Fibroblast of lung (primary cell): ENCODE measurements around the gene MPPE1. TPM values are rescaled to one million over a fixed set of nuclear protein-coding genes. Genes with fewer than 3 reads are reported as not detected.
"Not testable (repeated sequence)": the region's sequence is repeated elsewhere in the genome, so short reads cannot be mapped to it uniquely, and the experiment has no call there.

Experiments used
- DNase-seq, 2 donors: peaks; one replicate each; pipeline versions ENCODE4 v3.0.0 to v3.0.0-alpha.2; 2010; ENCODE audit warnings: low read depth in 2 of 2
- H2AFZ ChIP-seq: 2 replicates; pipeline ENCODE4 v1.5.1; 2012; ENCODE audit warnings: low read length, control low read depth, inconsistent platforms
- H3K27ac ChIP-seq: 2 replicates; pipeline ENCODE4 v1.5.1; 2011; ENCODE audit warnings: low read length, control low read depth; ENCODE audit not compliant: insufficient read depth
- H3K27me3 ChIP-seq: 2 replicates; pipeline ENCODE4 v1.5.1; 2011; ENCODE audit warnings: mild to moderate bottlenecking, low read length; ENCODE audit not compliant: control insufficient read depth, insufficient read depth
- H3K36me3 ChIP-seq: 2 replicates; pipeline ENCODE4 v1.5.1; 2011; ENCODE audit warnings: low read length; ENCODE audit not compliant: control insufficient read depth, insufficient read depth
- H3K4me1 ChIP-seq: 2 replicates; pipeline ENCODE4 v1.5.1; 2011; ENCODE audit warnings: low read length; ENCODE audit not compliant: control insufficient read depth, insufficient read depth; ENCODE audit errors: extremely low read depth
- H3K4me2 ChIP-seq: 2 replicates; pipeline ENCODE4 v1.5.1; 2011; ENCODE audit warnings: low read length, control low read depth; ENCODE audit not compliant: insufficient read depth; ENCODE audit errors: extremely low read depth
- H3K4me3 ChIP-seq, 4 experiments: fragments of 200-600 bp in 1 of 4; sonication (generic) in 1 of 4; replicated peaks in 1 of 4; 2 replicates each; pipeline ENCODE4 v1.5.1; 2011 to 2016; ENCODE audit warnings: low read length in 4 of 4, low read depth in 3 of 4, mild to moderate bottlenecking in 3 of 4, control low read depth in 2 of 4, inconsistent platforms in 1 of 4, mixed read lengths in 1 of 4; ENCODE audit not compliant: insufficient read depth in 1 of 4; ENCODE audit errors: control extremely low read depth in 1 of 4
- H3K79me2 ChIP-seq: 2 replicates; pipeline ENCODE4 v1.5.1; 2012; ENCODE audit warnings: mild to moderate bottlenecking, low read length, inconsistent platforms; ENCODE audit not compliant: control insufficient read depth, insufficient read depth
- H3K9ac ChIP-seq: 2 replicates; pipeline ENCODE4 v1.5.1; 2011; ENCODE audit warnings: mild to moderate bottlenecking, low read length, control low read depth; ENCODE audit not compliant: insufficient read depth
- H3K9me3 ChIP-seq: 2 replicates; pipeline ENCODE4 v1.5.1; 2012; ENCODE audit warnings: low read depth, low read length; ENCODE audit not compliant: control insufficient read depth, insufficient read depth
- H4K20me1 ChIP-seq: 2 replicates; pipeline ENCODE4 v1.5.1; 2011; ENCODE audit warnings: low read length; ENCODE audit not compliant: control insufficient read depth, insufficient read depth; ENCODE audit errors: extremely low read depth
- EZH2 ChIP-seq: IDR thresholded peaks from 2 replicates; pipeline ENCODE4 v1.5.1; 2012; ENCODE audit warnings: low read length, control low read depth, mild to moderate bottlenecking; ENCODE audit errors: missing control alignments
- polyA plus RNA-seq, 2 donors: library from polyadenylated mRNA; depleted of rRNA in 1 of 2; stranded (reverse) in 1 of 2; unstranded in 1 of 2; fragments of >200 nt; gene quantifications; 2 replicates each; pipeline ENCODE4 v1.2.1, GENCODE V29; 2011 to 2012; ENCODE audit warnings: missing spikeins in 1 of 2
- total RNA-seq: library from RNA; depleted of rRNA; stranded (reverse); fragments of >200 nt; gene quantifications from 2 replicates; pipeline ENCODE4 v1.2.1, GENCODE V29; 2014
- TF ChIP-seq, protein P1 (sequence below), 2 donors: IDR thresholded peaks in 1 of 2; conservative IDR thresholded peaks in 1 of 2; 1 replicate in 1 of 2; 2 replicates in 1 of 2; pipeline ENCODE4 v1.5.1; 2011 to 2012; ENCODE audit warnings: low read length in 2 of 2, control low read depth in 1 of 2, inconsistent platforms in 1 of 2, low read depth in 1 of 2, mild to moderate bottlenecking in 1 of 2

The MPPE1 gene
- total and polyA plus RNA-seq, 2 donors (not counting 1 experiment from before 2014, with no cell fraction given), result 23.3 to 29.7 TPM

DNA sequence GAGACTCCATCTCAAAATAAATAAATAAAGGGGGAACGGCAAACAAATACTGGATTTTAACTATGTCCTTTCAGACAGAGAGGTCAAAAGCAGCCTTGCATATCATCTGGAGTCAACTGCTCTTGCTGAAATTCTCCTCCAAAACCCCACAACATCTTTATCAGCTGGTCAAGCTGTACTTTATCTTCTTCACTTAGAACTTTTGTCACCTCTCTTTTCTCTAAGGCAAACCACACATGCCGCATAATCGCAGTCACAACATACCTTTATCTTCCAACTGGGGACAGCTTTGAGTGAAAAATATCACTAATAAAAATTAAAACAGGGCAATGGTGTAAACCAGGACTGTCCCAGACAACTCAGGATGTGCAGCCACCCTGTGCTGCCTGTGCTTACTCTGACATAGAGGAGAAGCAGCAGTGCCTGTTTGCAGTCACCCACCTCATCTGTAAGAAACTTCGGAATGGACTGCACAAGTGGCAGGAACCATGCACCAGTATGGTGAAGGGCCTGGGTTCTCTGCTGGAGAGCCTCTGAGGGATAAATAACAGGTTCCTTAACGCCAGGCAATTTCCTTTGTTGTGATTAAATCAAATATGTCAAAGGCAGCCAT, 6.2 kb downstream of the MPPE1 start:
- no peak for DNase-seq
- H3K4me2 ChIP-seq, result no peak overlapping the region
- H3K79me2 ChIP-seq, result no peaks in the 10 kb centered on the region
- no peak overlapping the region for H3K27ac ChIP-seq
- H3K36me3 ChIP-seq, result no peaks in the 10 kb centered on the region
- H2AFZ ChIP-seq, result no peak overlapping the region
- no peak overlapping the region for H3K9ac ChIP-seq
- no peaks in the 10 kb centered on the region for H3K27me3 ChIP-seq
- no peak overlapping the region for H3K4me3 ChIP-seq
- no peaks in the 10 kb centered on the region for H4K20me1 ChIP-seq
- no peaks in the 10 kb centered on the region for H3K9me3 ChIP-seq
- no peaks in the 10 kb centered on the region for H3K4me1 ChIP-seq
- TF ChIP-seq, protein P1, sequence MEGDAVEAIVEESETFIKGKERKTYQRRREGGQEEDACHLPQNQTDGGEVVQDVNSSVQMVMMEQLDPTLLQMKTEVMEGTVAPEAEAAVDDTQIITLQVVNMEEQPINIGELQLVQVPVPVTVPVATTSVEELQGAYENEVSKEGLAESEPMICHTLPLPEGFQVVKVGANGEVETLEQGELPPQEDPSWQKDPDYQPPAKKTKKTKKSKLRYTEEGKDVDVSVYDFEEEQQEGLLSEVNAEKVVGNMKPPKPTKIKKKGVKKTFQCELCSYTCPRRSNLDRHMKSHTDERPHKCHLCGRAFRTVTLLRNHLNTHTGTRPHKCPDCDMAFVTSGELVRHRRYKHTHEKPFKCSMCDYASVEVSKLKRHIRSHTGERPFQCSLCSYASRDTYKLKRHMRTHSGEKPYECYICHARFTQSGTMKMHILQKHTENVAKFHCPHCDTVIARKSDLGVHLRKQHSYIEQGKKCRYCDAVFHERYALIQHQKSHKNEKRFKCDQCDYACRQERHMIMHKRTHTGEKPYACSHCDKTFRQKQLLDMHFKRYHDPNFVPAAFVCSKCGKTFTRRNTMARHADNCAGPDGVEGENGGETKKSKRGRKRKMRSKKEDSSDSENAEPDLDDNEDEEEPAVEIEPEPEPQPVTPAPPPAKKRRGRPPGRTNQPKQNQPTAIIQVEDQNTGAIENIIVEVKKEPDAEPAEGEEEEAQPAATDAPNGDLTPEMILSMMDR (conservative IDR thresholded peaks at IDR 0.05 in 1 of 2, IDR thresholded peaks at IDR 0.05 in 1 of 2; ENCODE audit: low read depth in 1 of 2, low read length in 2 of 2), result no peak
- TF ChIP-seq EZH2, result no peak

DNA sequence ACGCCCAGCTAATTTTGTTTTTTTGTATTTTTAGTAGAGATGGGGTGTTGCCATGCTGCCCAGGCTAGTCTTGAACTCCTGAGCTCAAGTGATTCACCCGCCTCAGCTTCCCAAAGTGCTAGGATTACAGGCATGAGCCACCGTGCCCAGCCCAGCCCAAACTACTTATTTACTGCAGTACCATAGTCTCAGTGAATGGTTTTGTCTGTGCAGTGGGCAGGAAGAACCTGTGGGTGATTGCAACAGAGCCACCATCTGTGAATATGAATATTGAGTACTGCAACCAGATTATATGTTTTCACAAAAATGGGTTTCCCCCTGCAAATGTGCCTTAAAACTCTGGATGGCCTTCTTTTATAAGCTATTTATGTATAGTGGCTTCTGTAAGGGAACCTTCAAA, 9.1 kb downstream of the MPPE1 start:
- H3K36me3 ChIP-seq, result peaks cover 4% of the 10 kb centered on the region
- H2AFZ ChIP-seq, result no peak overlapping the region
- no peaks in the 10 kb centered on the region for H3K4me1 ChIP-seq
- no peaks in the 10 kb centered on the region for H3K9me3 ChIP-seq
- no peaks in the 10 kb centered on the region for H3K79me2 ChIP-seq
- no peaks in the 10 kb centered on the region for H4K20me1 ChIP-seq
- H3K9ac ChIP-seq, result no peak overlapping the region
- H3K27ac ChIP-seq, result no peak overlapping the region
- DNase-seq, result no peak
- H3K4me2 ChIP-seq, result no peak overlapping the region
- TF ChIP-seq EZH2, result no peak
- TF ChIP-seq, protein P1 (conservative IDR thresholded peaks at IDR 0.05 in 1 of 2, IDR thresholded peaks at IDR 0.05 in 1 of 2; ENCODE audit: low read depth in 1 of 2, low read length in 2 of 2), result no peak
- H3K4me3 ChIP-seq, result no peak overlapping the region
- no peaks in the 10 kb centered on the region for H3K27me3 ChIP-seq

DNA sequence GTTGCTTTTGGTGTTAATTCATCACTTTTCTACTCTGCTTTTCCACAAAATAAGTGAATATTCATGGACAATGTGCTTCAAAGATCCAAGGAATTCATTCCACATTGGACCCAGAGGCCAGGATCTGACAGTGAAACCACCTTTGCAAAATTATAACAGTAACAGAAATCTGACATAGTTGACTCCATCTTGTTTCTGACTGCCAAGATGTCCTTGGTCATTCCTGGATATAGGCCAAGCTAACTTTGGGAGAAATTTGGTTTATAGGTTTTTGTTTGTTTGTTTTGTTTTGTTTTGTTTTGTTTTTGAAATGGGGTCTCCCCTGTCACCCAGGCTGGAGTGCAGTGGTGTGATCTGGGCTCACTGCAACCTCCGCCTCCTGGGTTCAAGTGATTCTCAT, 10.3 kb downstream of the MPPE1 start:
- no peaks in the 10 kb centered on the region for H3K9me3 ChIP-seq
- H3K9ac ChIP-seq, result no peak overlapping the region
- H3K4me1 ChIP-seq, result no peaks in the 10 kb centered on the region
- no peaks in the 10 kb centered on the region for H4K20me1 ChIP-seq
- H3K27me3 ChIP-seq, result no peaks in the 10 kb centered on the region
- H3K4me2 ChIP-seq, result no peak overlapping the region
- TF ChIP-seq, protein P1 (conservative IDR thresholded peaks at IDR 0.05 in 1 of 2, IDR thresholded peaks at IDR 0.05 in 1 of 2; ENCODE audit: low read depth in 1 of 2, low read length in 2 of 2), result no peak
- no peak for TF ChIP-seq EZH2
- H3K79me2 ChIP-seq, result no peaks in the 10 kb centered on the region
- H2AFZ ChIP-seq, result no peak overlapping the region
- H3K36me3 ChIP-seq, result peaks cover 4% of the 10 kb centered on the region
- no peak for DNase-seq
- no peak overlapping the region for H3K4me3 ChIP-seq
- no peak overlapping the region for H3K27ac ChIP-seq

DNA sequence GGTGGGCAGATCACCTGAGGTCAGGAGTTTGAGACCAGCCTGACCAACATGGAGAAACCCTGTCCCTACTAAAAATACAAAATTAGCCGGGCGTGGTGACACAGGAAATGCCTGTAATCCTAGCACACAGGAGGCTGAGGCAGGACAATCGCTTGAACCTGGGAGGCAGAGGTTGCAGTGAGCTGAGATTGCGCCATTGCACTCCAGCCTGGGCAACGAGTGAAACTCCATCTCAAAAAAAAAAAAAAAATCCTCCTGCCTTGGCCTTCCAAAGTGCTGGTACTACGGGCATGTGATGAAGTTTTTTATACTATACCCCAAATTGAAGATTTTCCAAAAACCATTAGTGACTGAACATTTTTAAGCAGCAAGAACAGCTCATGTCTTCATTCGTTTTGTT, 15.7 kb downstream of the MPPE1 start:
- not testable (repeated sequence) for H4K20me1 ChIP-seq, H3K9me3 ChIP-seq, H2AFZ ChIP-seq, H3K36me3 ChIP-seq, H3K4me2 ChIP-seq, H3K9ac ChIP-seq, H3K79me2 ChIP-seq, DNase-seq, H3K27ac ChIP-seq, H3K4me1 ChIP-seq, H3K27me3 ChIP-seq, H3K4me3 ChIP-seq
